HTR-8/SVneo (cell line): ENCODE results near the gene DEFB131B.
A peak's percentile ranks its signal among the peaks of the same experiment; 100 is the strongest.
"Not testable (repeated sequence)": the region's sequence is repeated elsewhere in the genome, so short reads cannot be mapped to it uniquely, and the experiment has no call there.

ENCODE experiments used
- DNase-seq: peaks from one replicate; pipeline ENCODE4 v3.0.0; 2011; ENCODE audit warnings: low spot score, mixed read lengths; ENCODE audit not compliant: insufficient read length
- FAIRE-seq: peaks from 2 replicates; lab custom pipeline; 2011; peaks lifted over from hg19 to GRCh38; lab: Jason Lieb, UNC

Gene DEFB131B, protein sequence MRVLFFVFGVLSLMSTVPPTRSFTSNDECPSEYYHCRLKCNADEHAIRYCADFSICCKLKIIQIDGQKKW

DNA sequence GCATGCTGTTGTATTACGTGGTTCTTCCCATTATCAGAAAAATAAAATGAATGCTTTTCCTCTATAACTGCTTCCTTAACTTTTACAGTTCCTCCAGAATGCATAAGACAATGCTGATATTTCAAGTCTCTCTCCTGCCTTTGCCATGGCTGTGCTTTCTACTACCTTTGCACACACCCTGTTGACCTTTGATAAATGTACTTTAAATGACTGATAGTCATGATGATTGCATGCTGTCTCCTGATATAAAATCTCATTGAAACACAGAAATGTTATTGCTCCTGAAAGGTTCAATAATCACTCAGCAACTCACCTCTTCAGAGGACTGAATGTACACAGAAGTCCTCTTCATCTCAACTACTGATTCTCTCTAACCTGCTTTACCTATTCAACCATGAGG, at the start of gene DEFB131B:
DEFB131B (plus strand) TSS at position 395 of the 400 bp plus-strand sequence; CDS start at position 395, 0 bp downstream.
- not testable (repeated sequence) for FAIRE-seq

GRCh38 chr11:71829247-71829646, 49.0 kb upstream of the DEFB131B start:
- not testable (repeated sequence) for DNase-seq, FAIRE-seq

More for the DNA sequence above, at the start of gene DEFB131B:
- DNase-seq: not testable (repeated sequence)

- DNase-seq, FAIRE-seq: not testable (repeated sequence)
These were observed 48.6 kb upstream of the DEFB131B start for GRCh38 chr11:71829686-71830085.

DNA sequence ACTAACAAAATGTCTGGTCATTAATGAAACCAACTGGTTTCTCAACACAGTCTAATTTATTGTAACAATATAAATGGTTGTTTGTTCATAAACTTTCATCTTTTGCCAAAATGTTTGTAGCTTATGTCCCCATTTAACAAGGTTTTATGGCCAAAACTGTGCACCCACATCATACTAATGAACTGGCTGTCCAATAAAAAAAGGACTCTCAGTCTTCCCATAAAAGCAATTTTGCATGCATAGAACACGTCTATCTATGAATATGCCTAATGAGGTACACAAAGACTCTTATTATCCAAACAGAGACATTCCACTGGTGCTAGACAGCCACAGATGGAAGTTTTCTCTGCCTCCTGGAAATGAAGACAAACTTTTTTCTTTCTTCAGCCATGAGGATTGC, 45.4 kb upstream of the DEFB131B start, which contains the start of gene DEFB108B:
DEFB108B (plus strand) TSS at position 390 of the 400 bp plus-strand sequence; CDS start at position 390, 0 bp downstream.
- DNase-seq, FAIRE-seq: not testable (repeated sequence)

DNA sequence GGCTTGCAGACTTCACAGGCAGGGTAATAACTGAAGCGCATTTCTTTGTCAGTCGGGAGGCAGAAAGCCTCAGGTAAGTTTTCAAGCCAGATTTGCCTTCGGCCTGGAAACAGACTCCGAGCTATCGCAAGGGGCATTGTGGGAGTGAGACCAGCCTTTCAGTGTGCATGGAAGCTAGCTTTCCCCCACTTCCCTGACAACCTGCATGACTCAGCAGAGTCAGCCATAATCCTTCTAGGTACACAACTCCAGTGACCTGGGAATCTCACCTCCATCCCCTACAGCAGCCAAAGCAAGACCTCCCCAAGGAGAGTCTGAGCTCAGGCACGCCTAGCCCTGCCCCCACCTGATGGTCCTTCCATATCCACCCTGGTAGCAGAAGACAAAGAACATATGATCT, 35.5 kb upstream of the DEFB131B start:
- DNase-seq, FAIRE-seq: not testable (repeated sequence)

DNA sequence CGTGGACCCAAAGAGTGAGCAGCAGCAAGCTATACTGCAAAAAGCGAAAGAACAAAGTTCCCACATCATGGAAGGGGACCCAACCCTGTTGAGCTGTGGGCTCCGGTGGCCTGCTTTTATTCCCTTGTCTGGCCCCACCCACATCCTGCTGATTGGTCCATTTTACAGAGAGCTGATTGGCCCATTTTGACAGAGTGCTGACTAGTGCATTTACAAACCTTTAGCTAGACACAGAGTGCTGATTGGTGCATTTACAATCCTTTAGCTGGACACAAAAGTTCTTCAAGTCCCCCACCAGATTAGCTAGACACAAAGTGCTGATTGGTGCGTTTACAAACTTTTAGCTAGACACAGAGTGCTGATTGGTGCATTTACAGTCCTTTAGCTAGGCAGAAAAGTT, 34.9 kb upstream of the DEFB131B start:
- not testable (repeated sequence) for DNase-seq, FAIRE-seq

DNA sequence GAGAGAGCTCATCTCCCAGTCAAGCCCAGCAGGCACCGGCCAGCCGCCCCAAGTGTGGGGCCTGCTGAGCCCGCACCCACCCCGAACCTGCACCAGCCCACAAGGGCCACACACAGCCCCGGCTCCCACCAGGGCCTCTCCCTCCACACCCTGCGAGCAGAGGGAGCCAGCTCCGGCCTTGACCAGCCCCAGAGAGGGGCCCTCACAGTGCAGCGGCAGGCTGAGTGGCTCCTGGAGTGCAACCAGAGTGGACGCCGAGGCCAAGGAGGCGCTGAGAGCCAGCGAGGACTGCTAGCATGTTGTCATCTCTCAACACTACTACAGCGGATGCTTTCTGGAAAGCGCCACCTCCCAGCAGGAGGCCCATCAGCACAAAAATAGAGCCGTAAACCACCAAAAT, 34.4 kb upstream of the DEFB131B start:
- no peak for DNase-seq
- FAIRE-seq: no peak

GRCh38 chr11:71853895-71854294, 24.4 kb upstream of the DEFB131B start:
- FAIRE-seq, DNase-seq: not testable (repeated sequence)

GRCh38 chr11:71855880-71856279, 22.4 kb upstream of the DEFB131B start:
- FAIRE-seq, DNase-seq: not testable (repeated sequence)

GRCh38 chr11:71860835-71861234, 17.4 kb upstream of the DEFB131B start:
- FAIRE-seq: not testable (repeated sequence)

GRCh38 chr11:71863978-71864627, 14.2 kb upstream of the DEFB131B start:
- FAIRE-seq: peak; percentile 23
- not testable (repeated sequence) for DNase-seq

More at GRCh38 chr11:71860835-71861234, 17.4 kb upstream of the DEFB131B start:
- not testable (repeated sequence) for DNase-seq

GRCh38 chr11:71867209-71867608, 11.0 kb upstream of the DEFB131B start:
- not testable (repeated sequence) for DNase-seq, FAIRE-seq

DNA sequence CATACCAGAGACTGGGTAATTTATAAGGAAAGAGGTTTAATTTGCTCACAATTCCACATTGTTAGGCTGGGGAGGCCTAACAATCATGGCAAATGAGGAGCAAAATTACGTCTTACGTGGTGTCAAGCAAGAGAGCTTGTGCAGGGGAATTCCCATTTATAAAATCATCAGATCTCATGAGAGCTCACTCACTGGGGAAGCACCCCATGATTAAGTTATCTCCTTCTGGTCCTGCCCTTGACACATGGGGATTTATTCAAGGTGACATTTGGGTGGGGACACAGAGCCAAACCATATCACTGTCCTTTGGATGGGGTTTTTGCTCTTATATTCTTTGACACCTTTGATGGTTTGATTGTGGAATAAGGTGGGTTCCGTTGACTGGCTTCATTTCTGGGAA, 8.3 kb upstream of the DEFB131B start:
- not testable (repeated sequence) for DNase-seq, FAIRE-seq

DNA sequence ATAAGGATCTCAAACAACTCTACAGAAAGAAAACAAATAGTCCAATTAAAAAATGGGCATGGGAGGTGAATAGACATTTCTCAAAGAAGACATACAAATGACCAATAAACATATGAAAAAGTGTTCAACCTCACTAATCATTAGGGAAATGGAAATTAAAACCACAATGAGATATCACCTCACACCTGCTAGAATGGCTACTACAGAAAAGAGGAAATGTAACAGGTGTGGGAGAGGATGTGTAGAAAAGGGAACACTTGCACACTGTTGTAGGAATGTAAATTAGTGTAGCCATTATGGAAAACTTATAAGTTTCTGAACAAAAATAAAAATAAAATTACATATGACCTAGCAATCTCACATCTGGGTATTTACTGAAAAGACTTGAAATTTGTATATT, 7.6 kb upstream of the DEFB131B start:
- not testable (repeated sequence) for DNase-seq, FAIRE-seq

DNA sequence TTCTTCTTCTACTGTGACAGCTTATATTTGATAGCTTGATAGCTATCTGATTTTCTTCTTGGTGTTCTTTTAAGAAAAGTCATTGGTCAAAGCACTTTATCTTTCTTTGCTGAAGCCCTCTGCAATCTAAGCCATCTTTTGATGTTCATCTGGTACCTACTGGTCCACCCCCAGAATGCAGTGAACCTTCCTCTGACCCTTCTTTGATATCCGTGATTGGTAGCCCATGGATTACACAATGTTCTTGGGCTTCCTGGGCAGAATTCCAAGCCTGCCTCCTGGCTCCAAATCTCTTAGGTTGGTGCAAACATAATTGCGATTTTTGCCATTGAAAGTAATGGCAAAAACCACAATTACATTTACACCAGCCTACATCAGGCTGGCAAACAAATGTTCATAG, 2.0 kb upstream of the DEFB131B start:
- FAIRE-seq, DNase-seq: not testable (repeated sequence)

DNA sequence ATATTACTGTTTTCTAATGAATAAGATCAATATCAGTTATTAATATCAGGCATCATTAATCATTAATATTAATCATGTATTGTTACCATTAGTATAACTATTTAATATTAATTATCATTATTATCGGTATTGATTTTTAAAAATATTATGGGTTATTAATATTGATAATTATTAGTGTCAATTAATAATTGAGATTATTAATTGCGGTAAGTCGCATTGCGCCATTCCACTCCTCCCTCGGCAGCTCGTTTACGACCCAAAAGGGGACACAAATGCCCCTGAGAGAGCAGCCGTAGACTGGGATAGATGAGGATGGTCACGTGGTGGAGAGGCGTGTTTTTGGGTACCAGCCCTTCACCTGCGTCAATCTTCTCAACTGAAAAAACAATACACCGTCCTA, 7.6 kb downstream of the DEFB131B start:
- not testable (repeated sequence) for DNase-seq, FAIRE-seq

GRCh38 chr11:71888335-71889010, 10.2 kb downstream of the DEFB131B start:
- DNase-seq, FAIRE-seq: not testable (repeated sequence)

DNA sequence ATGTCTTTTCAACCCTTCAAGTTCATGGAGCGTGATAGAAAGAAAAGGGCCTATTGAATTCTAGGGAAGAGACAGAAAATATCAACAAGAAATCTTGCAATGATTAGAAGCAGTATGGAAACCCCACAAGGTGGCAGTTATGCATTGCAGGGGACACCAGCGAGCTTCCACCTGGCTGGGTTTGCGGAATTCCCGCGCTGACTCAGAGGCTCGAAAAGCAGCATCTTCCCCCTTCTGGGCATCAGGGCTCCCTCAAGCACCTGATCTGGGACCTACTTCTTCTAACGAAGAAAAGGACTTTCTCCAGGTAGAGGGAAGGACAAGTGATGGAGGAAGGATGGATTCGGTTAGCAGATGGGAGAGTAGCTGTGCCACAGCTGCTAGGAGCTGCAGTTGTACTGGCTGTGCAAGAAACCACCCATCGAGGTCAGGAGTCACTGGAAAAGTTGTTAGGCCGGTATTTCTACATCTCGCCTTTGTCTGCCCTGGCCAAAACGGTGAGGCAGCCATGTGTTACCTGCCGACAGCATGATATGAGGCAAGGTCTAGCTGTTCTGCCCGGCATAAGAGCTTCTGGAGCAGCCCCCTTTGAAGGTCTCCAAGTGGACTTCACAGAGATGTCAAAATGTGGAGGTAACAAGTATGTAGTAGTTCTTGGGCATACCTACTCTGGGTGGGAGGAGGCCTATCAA, 11.1 kb downstream of the DEFB131B start:
- FAIRE-seq: not testable (repeated sequence)

DNA sequence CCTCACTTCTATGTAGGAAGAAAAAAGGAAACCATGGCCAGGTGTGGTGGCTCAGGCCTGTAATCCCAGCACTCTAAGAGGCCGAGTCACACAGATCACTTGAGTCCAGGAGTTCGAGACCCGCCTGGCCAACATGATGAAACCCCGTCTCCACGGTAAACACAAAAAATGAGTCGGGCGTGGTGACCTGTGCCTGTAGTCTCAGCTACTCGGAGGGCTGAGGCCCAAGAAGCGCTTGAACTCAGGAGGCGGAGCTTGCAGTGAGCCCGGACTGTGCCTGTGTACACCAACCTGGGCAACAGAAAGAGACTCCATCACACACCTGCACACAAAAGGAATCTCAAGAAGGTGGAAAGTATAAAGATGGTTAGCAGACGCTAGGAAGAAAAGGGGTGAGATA, 17.7 kb downstream of the DEFB131B start:
- no peak for FAIRE-seq

More for the DNA sequence above, 11.1 kb downstream of the DEFB131B start:
- DNase-seq: not testable (repeated sequence)

DNA sequence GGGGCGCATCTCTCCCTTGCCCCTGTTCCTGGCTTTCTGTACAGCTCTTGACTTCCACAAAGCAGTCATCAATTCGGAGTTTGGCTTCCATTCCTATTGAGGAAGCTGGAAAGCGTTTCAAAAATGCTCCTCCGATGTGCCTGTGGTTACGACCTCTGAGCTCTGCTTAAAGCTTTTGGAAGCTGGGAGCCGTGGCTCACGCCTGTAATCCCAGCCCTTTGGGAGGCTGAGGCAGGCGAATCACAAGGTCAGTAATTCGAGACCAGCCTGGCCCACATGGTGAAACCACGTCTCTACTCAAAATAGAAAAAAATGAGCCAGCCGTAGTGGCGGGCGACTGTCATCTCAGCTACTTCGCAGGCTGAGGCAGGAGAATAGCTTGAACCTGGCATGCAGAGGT, 22.9 kb downstream of the DEFB131B start:
- not testable (repeated sequence) for FAIRE-seq, DNase-seq

More for the DNA sequence above, 17.7 kb downstream of the DEFB131B start:
- DNase-seq: no peak
